KMS-11 (cell line): ENCODE results near the gene TIMM22.

Experiments used
- H2AFZ ChIP-seq: fragments of 200-600 bp; sonication (generic); 2 replicates; pipeline ENCODE4 v1.6.1; 2016; ENCODE audit warnings: antibody characterized with exemption, mixed run types, low read depth
- H3K27ac ChIP-seq: fragments of 200-600 bp; sonication (generic); 2 replicates; pipeline ENCODE4 v1.6.1; 2016; ENCODE audit warnings: mild to moderate bottlenecking, mixed run types
- H3K27me3 ChIP-seq: fragments of 200-600 bp; sonication (generic); 2 replicates; pipeline ENCODE4 v1.6.1; 2017; ENCODE audit warnings: mild to moderate bottlenecking, low read depth, mixed run types, moderate library complexity; ENCODE audit not compliant: insufficient read depth
- H3K36me3 ChIP-seq: fragments of 200-600 bp; sonication (generic); 2 replicates; pipeline ENCODE4 v1.6.1; 2017; ENCODE audit warnings: mild to moderate bottlenecking, mixed run types; ENCODE audit not compliant: insufficient read depth
- H3K4me1 ChIP-seq: fragments of 200-600 bp; sonication (generic); 2 replicates; pipeline ENCODE4 v1.6.1; 2016; ENCODE audit warnings: mild to moderate bottlenecking, low read depth, mixed run types; ENCODE audit not compliant: poor library complexity, severe bottlenecking
- H3K4me2 ChIP-seq: fragments of 200-600 bp; sonication (generic); 2 replicates; pipeline ENCODE4 v1.7.0; 2016; ENCODE audit warnings: mild to moderate bottlenecking, mixed run types
- H3K4me3 ChIP-seq: fragments of 200-600 bp; sonication (generic); IDR thresholded peaks from 2 replicates; pipeline ENCODE4 v1.6.1; 2017; ENCODE audit warnings: low read depth, low read length, mixed read lengths; ENCODE audit not compliant: insufficient read depth
- H3K79me2 ChIP-seq: fragments of 200-600 bp; sonication (generic); 2 replicates; pipeline ENCODE4 v1.6.1; 2016; ENCODE audit warnings: low read depth, mixed run types; ENCODE audit not compliant: insufficient read depth
- H3K9ac ChIP-seq: fragments of 200-600 bp; sonication (generic); 2 replicates; pipeline ENCODE4 v1.6.1; 2016; ENCODE audit warnings: mild to moderate bottlenecking, mixed run types
- H4K20me1 ChIP-seq: fragments of 200-600 bp; sonication (generic); 2 replicates; pipeline ENCODE4 v1.6.1; 2016; ENCODE audit warnings: mild to moderate bottlenecking, mixed run types; ENCODE audit not compliant: insufficient read depth
- CTCF ChIP-seq: fragments of 200-600 bp; sonication (generic); conservative IDR thresholded peaks from 2 replicates; pipeline ENCODE4 v1.6.1; 2017; ENCODE audit warnings: low read depth, mild to moderate bottlenecking, antibody characterized with exemption, low read length, moderate library complexity, mixed read lengths

Gene TIMM22

GRCh38 chr17:1025733-1026598, 29.0 kb downstream of the TIMM22 start:
- H4K20me1 ChIP-seq: no peaks in the 10 kb centered on the region
- no peaks in the 10 kb centered on the region for H3K27me3 ChIP-seq
- no peaks in the 10 kb centered on the region for H3K79me2 ChIP-seq
- no peaks in the 10 kb centered on the region for H3K36me3 ChIP-seq
- H3K27ac ChIP-seq: no peak overlapping the region
- TF ChIP-seq CTCF: no peak
- no peak overlapping the region for H3K4me2 ChIP-seq
- no peak overlapping the region for H3K9ac ChIP-seq
- no peak overlapping the region for H3K4me3 ChIP-seq
- no peak overlapping the region for H2AFZ ChIP-seq
- H3K4me1 ChIP-seq: no peaks in the 10 kb centered on the region

- no peaks in the 10 kb centered on the region for H3K27me3 ChIP-seq
- H4K20me1 ChIP-seq: no peaks in the 10 kb centered on the region
- no peak overlapping the region for H3K4me2 ChIP-seq
- no peak overlapping the region for H3K27ac ChIP-seq
- no peak for TF ChIP-seq CTCF
- no peak overlapping the region for H2AFZ ChIP-seq
- no peak overlapping the region for H3K9ac ChIP-seq
- H3K36me3 ChIP-seq: no peaks in the 10 kb centered on the region
- H3K4me1 ChIP-seq: no peaks in the 10 kb centered on the region
- H3K79me2 ChIP-seq: no peaks in the 10 kb centered on the region
- no peak overlapping the region for H3K4me3 ChIP-seq
These were observed 29.7 kb downstream of the TIMM22 start for GRCh38 chr17:1026599-1026975.

DNA sequence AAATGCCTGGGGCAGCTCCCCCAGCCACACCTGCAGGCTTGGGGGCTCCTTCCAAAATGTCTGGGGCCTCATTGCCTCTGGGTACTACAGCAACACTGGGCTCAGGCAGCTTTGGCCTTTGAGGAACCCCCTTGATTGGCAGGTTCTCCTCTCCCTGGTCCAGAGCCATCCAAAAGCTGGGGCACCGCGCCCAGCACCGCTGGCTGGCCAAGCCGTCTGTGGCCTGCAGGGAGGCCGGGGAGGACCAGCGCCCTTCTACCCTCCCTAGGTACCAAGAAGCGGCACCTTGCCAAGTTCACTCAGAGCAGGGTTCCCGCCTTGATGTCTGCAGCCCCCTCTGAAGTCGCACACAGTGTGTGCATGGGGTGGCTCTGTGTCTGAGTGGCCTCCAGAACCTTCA, 30.1 kb downstream of the TIMM22 start:
- no peak overlapping the region for H3K9ac ChIP-seq
- H3K27ac ChIP-seq: no peak overlapping the region
- no peaks in the 10 kb centered on the region for H3K27me3 ChIP-seq
- H3K36me3 ChIP-seq: no peaks in the 10 kb centered on the region
- no peaks in the 10 kb centered on the region for H4K20me1 ChIP-seq
- no peak overlapping the region for H3K4me3 ChIP-seq
- no peak overlapping the region for H3K4me2 ChIP-seq
- H2AFZ ChIP-seq: no peak overlapping the region
- no peaks in the 10 kb centered on the region for H3K4me1 ChIP-seq
- no peak for TF ChIP-seq CTCF
- no peaks in the 10 kb centered on the region for H3K79me2 ChIP-seq

DNA sequence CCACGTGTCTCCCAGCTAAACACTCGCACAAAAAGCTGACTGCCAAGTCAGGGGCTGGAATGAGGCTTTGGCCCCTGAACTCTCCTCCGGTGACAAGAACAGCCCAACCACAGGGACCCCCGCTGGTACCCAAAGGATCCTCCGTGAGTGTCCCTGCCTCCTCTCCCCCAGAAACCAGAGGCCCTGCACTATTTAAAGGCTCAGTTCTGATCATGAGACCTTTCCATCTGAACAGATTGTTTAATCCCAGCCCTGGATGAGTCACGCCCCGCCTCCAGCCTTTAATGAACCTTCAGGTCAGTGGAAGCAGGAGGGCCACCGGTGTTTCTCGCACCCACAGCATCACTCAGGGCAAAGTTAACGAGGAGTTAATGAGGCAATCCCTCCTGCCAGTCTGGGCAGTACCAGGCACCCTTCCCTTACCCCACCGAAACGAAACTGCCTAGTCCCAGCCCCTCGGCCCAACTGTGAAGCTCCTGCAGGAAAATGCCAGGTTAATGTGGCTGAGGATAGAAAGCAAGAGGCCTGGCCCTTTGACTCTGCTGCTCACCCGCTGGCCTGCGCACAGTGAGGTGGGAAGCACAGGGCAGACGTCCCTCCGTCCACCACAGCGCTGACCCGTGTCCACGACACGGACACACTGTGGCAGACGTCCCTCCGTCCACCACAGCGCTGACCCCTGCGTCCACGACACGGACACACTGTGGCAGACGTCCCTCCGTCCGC, 32.4 kb downstream of the TIMM22 start:
- Histone ChIP-seq H2AFZ (no peak overlapping the region), H3K27ac (no peak overlapping the region), H3K4me1 (no peaks in the 10 kb centered on the region), H4K20me1 (no peaks in the 10 kb centered on the region), H3K4me2 (no peak overlapping the region), H3K36me3 (no peaks in the 10 kb centered on the region), H3K4me3 (no peak overlapping the region), H3K9ac (no peak overlapping the region), H3K79me2 (no peaks in the 10 kb centered on the region), H3K27me3 (no peaks in the 10 kb centered on the region)
- no peak for TF ChIP-seq CTCF
